ENCODE measurements around the gene RD3L. TPM values are rescaled to one million over a fixed set of nuclear protein-coding genes. Genes with fewer than 3 reads are reported as not detected.

The RD3L gene
- total RNA-seq, 2 experiments from 2014 or later: not detected

DNA sequence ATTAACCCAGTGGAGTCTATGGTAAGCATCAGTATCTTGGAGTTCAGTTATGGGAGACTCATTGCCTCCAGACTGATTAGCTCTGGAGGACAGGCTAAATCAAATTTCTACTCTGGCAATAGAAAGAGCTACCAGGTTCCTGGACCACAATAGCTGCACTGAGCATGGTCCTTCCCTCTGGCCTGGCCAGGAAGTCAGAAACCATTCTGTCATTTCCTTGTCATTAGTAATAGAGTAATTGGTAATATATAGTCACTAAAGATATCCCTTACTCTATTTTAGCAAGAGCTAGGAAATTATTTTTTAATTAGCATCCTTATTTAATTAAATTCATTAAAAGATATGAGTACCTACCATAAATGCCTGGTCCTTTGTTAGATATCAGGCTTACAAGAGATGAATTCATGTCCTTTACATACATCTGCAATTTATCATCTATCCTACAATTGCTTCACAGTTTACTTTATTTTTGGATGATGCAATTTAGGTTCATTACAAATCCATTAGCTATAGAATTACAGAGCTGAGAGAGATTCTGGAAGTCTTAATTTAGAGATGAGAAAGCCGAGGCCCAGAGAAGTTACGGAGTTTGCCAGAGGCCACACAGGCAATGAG lies 37.7 kb downstream of the RD3L start:
- TF ChIP-seq, protein P1, sequence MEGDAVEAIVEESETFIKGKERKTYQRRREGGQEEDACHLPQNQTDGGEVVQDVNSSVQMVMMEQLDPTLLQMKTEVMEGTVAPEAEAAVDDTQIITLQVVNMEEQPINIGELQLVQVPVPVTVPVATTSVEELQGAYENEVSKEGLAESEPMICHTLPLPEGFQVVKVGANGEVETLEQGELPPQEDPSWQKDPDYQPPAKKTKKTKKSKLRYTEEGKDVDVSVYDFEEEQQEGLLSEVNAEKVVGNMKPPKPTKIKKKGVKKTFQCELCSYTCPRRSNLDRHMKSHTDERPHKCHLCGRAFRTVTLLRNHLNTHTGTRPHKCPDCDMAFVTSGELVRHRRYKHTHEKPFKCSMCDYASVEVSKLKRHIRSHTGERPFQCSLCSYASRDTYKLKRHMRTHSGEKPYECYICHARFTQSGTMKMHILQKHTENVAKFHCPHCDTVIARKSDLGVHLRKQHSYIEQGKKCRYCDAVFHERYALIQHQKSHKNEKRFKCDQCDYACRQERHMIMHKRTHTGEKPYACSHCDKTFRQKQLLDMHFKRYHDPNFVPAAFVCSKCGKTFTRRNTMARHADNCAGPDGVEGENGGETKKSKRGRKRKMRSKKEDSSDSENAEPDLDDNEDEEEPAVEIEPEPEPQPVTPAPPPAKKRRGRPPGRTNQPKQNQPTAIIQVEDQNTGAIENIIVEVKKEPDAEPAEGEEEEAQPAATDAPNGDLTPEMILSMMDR (IDR thresholded peaks at IDR 0.05): no peak
- POLR2A ChIA-PET: no interaction called here
- CTCF ChIA-PET: interaction anchor here (0.7 to 1.6 kb wide), 6 partner anchors 14 to 96 kb away, joined by 3 to 8 read pairs (median 3); a partner anchor contains a TSS
- Mint-ChIP-seq H3K27me3 (no peaks in the 10 kb centered on the region), H3K9me3 (no peaks in the 10 kb centered on the region), H3K36me3 (ENCODE audit: low read depth) (no peaks in the 10 kb centered on the region), H3K27ac (no peak overlapping the region), H3K4me1 (ENCODE audit: low read depth) (peaks cover 21% of the 10 kb centered on the region), H3K4me3 (no peak overlapping the region)
- ATAC-seq (no peak), DNase-seq (no peak)
- intact Hi-C loops (cut with micrococcal nuclease): no loop called here

- Mint-ChIP-seq H3K9me3 (no peaks in the 10 kb centered on the region), H3K27me3 (no peaks in the 10 kb centered on the region), H3K4me3 (no peak overlapping the region), H3K27ac (no peak overlapping the region), H3K4me1 (ENCODE audit: low read depth) (peaks cover 5% of the 10 kb centered on the region), H3K36me3 (ENCODE audit: low read depth) (no peaks in the 10 kb centered on the region)
- ATAC-seq (no peak), DNase-seq (no peak)
- CTCF ChIA-PET: interaction anchor here (1.1 to 4.0 kb wide), 16 partner anchors 11 to 140 kb away, joined by 4 to 59 read pairs (median 7); a partner anchor contains a TSS
- TF ChIP-seq, protein P1 (IDR thresholded peaks at IDR 0.05): no peak
- intact Hi-C loops (cut with micrococcal nuclease): no loop called here
- POLR2A ChIA-PET: interaction anchor here (0.6 to 0.8 kb wide), 3 partner anchors 20 to 1019 kb away, joined by 3 read pairs; no protein-coding TSS in a partner anchor
These were observed 42.5 kb downstream of the RD3L start for GRCh38 chr14:103899833-103900232.

DNA sequence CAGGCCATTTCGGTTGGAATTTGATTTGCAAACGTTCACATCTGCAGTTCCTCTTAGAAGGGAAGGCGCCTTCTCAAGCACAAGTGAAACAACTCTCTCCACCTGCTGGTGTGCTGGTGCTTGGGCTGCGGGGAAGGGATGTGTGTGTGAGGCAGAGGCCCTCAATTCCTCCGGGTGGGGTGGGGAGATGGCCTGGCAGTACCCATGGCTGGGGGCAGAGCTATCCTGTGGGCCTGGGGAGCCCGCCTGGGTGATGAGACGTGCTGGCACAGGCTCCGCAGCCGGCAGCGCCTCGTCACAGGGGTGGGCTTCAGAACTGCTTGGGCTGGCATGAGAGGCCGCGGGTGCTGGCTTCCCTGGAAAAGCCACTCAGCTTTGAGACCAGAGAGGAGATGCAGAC lies 43.0 kb downstream of the RD3L start:
- H3K4me3 Mint-ChIP-seq: no peak overlapping the region
- intact Hi-C loops (cut with micrococcal nuclease): no loop called here
- POLR2A ChIA-PET: interaction anchor here (0.6 kb wide), 1 partner anchor 87 kb away, joined by 3 read pairs; no protein-coding TSS in a partner anchor
- no peaks in the 10 kb centered on the region for H3K36me3 Mint-ChIP-seq (ENCODE audit: low read depth)
- ATAC-seq (no peak), DNase-seq (no peak)
- H3K4me1 Mint-ChIP-seq (ENCODE audit: low read depth): peaks cover 5% of the 10 kb centered on the region
- TF ChIP-seq, protein P1 (IDR thresholded peaks at IDR 0.05): no peak
- no peaks in the 10 kb centered on the region for H3K27me3 Mint-ChIP-seq
- H3K27ac Mint-ChIP-seq: no peak overlapping the region
- H3K9me3 Mint-ChIP-seq: no peaks in the 10 kb centered on the region
- CTCF ChIA-PET: interaction anchor here (1.7 to 3.1 kb wide), 5 partner anchors 11 to 139 kb away, joined by 5 to 57 read pairs (median 24); no protein-coding TSS in a partner anchor

DNA sequence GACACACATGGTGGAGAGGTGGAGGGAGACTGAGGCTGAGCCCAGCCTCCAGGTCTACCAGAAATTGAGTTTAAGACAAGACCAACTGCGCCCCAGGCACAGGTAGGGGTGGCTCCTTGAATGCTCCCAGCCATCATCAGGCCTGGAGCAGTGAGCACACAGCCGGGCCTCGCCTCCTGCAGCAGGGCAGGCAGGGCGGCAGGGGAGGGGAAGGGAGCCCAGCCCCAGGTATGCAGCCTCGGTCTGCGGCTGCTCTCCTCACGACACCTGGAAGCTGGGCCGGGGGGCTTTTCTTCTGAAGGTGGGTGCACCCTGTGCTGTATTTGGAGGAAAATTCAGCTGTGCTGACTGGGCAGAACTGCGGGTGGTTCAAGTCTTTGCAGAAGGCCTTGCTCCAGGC lies 43.6 kb downstream of the RD3L start:
- ChIA-PET CTCF (interaction anchor here (3.1 kb wide), 1 partner anchor 20 kb away, joined by 34 read pairs; no protein-coding TSS in a partner anchor), POLR2A (interaction anchor here (0.6 to 1.0 kb wide), 2 partner anchors 87 to 160 kb away, joined by 3 read pairs; no protein-coding TSS in a partner anchor)
- TF ChIP-seq, protein P1 (IDR thresholded peaks at IDR 0.05): no peak
- Mint-ChIP-seq H3K27me3 (no peaks in the 10 kb centered on the region), H3K9me3 (no peaks in the 10 kb centered on the region), H3K36me3 (ENCODE audit: low read depth) (no peaks in the 10 kb centered on the region), H3K4me3 (no peak overlapping the region), H3K4me1 (ENCODE audit: low read depth) (peaks cover 5% of the 10 kb centered on the region), H3K27ac (no peak overlapping the region)
- DNase-seq (no peak), ATAC-seq (no peak)
- intact Hi-C loops (cut with micrococcal nuclease): no loop called here

GRCh38 chr14:103898204-103898603 lies 44.1 kb downstream of the RD3L start:
- DNase-seq (no peak), ATAC-seq (no peak)
- Mint-ChIP-seq H3K4me3 (no peak overlapping the region), H3K27me3 (no peaks in the 10 kb centered on the region), H3K36me3 (ENCODE audit: low read depth) (no peaks in the 10 kb centered on the region), H3K27ac (no peak overlapping the region), H3K9me3 (no peaks in the 10 kb centered on the region), H3K4me1 (ENCODE audit: low read depth) (peaks cover 5% of the 10 kb centered on the region)
- ChIA-PET POLR2A (interaction anchor here (1.0 kb wide), 1 partner anchor 159 kb away, joined by 3 read pairs; no protein-coding TSS in a partner anchor), CTCF (interaction anchor here (1.2 kb wide), 1 partner anchor 11 kb away, joined by 3 read pairs; no protein-coding TSS in a partner anchor)
- TF ChIP-seq, protein P1 (IDR thresholded peaks at IDR 0.05): no peak
- intact Hi-C loops (cut with micrococcal nuclease): no loop called here
